Measurements from ENCODE around the gene CMIP. TPM values are rescaled to one million over a fixed set of nuclear protein-coding genes. Genes with fewer than 3 reads are reported as not detected.

CMIP gene
- total RNA-seq, 1 experiment from 2014 or later = 48.2 TPM

- Histone ChIP-seq H3K27ac (ENCODE audit: insufficient read length, low read depth, low read length) (no peak overlapping the region), H3K4me1 (ENCODE audit: insufficient read depth, low read length) (no peaks in the 10 kb centered on the region; the same call in 1 of the 2 replicates), H4K8ac (replicated peaks; ENCODE audit: insufficient read length, low read depth, low read length) (no peak overlapping the region), H3K56ac (ENCODE audit: insufficient read length, low read depth, low read length) (no peak overlapping the region), H2BK15ac (ENCODE audit: low read depth, low read length) (no peak overlapping the region), H2BK5ac (ENCODE audit: insufficient read length, low read length) (no peak overlapping the region), H3K79me1 (ENCODE audit: insufficient read depth, low read depth, low read length, poor library complexity, severe bottlenecking) (peaks cover 4% of the 10 kb centered on the region), H3K79me2 (ENCODE audit: insufficient read depth, low read length) (peaks cover 4% of the 10 kb centered on the region; the same call in 1 of the 2 replicates), H3K14ac (ENCODE audit: insufficient read depth, low read length) (no peak overlapping the region), H2AFZ (ENCODE audit: low read length) (no peak overlapping the region), H4K91ac (ENCODE audit: insufficient read length, low read depth, low read length) (no peak overlapping the region), H2BK120ac (ENCODE audit: low read depth, low read length, poor library complexity, severe bottlenecking) (no peak overlapping the region), H3K23ac (ENCODE audit: insufficient read length, low read depth, low read length) (no peak overlapping the region), H3K23me2 (ENCODE audit: insufficient read length, low read depth, low read length, poor library complexity, severe bottlenecking) (no peaks in the 10 kb centered on the region), H4K5ac (ENCODE audit: insufficient read length, low read depth, low read length) (no peak overlapping the region), H3T11ph (ENCODE audit: low read length) (no peak overlapping the region), H4K20me1 (ENCODE audit: control insufficient read depth, insufficient read depth, insufficient read length) (no peaks in the 10 kb centered on the region), H3K9me3 (ENCODE audit: control insufficient read depth, low read depth, low read length) (no peaks in the 10 kb centered on the region), H3K18ac (ENCODE audit: insufficient read length, low read depth, low read length) (no peak overlapping the region), H3K9ac (ENCODE audit: extremely low read depth, insufficient read length, low read length) (no peak overlapping the region), H3K27me3 (ENCODE audit: insufficient read depth, low read length) (no peaks in the 10 kb centered on the region), H2BK12ac (ENCODE audit: insufficient read length, low read depth, low read length) (no peak overlapping the region), H3K4ac (ENCODE audit: low read depth, low read length) (no peak overlapping the region), H2BK20ac (ENCODE audit: low read depth, low read length, poor library complexity, severe bottlenecking) (no peak overlapping the region), H2AK5ac (ENCODE audit: insufficient read length, low read length) (no peak overlapping the region), H3K4me2 (ENCODE audit: insufficient read depth, insufficient read length, low read length) (no peak overlapping the region)
- no peak overlapping the region for H3K27ac Mint-ChIP-seq
- no peak for TF ChIP-seq CTCF (conservative IDR thresholded peaks at IDR 0.05)
- H3K4me1 Mint-ChIP-seq = peaks cover 37 to 41% of the 10 kb centered on the region in 2 experiments
- DNase-seq = no peak
- no peaks in the 10 kb centered on the region for H3K27me3 Mint-ChIP-seq (ENCODE audit: low read depth)
- H3K4me3 Mint-ChIP-seq = no peak overlapping the region
- H3K9me3 Mint-ChIP-seq = no peaks in the 10 kb centered on the region; a peak in 1 of 5 replicates
- no CpG with 5 or more reads among the region's 10 CpGs for WGBS (ENCODE audit: extremely low coverage, insufficient read length, low lambda C conversion rate)
- H3K36me3 Mint-ChIP-seq (ENCODE audit: insufficient read depth in 1 of 3, low read depth in 3 of 3) = peaks cover 0 to 4% (median 0%) of the 10 kb centered on the region in 3 experiments; a peak in 2 of 7 replicates
Measured at GRCh38 chr16:81494434-81494806, 49.8 kb downstream of the CMIP start.

All from H9 (cell line).